Hindlimb muscle (tissue), 1 donor: ENCODE results near the gene ASIC4. TPM values are rescaled to one million over a fixed set of nuclear protein-coding genes. Genes with fewer than 3 reads are reported as not detected.

Experiments used
- DNase-seq: peaks from one replicate; pipeline ENCODE4 v3.0.0-alpha.2; 2013
- polyA plus RNA-seq: library from polyadenylated mRNA; unstranded; fragments of 120-200 nt; gene quantifications from one replicate; pipeline ENCODE4 v1.2.1, GENCODE V29; 2013; ENCODE audit not compliant: insufficient read length

ASIC4 gene
- polyA plus RNA-seq, 1 donor, result 0.48 TPM

DNA sequence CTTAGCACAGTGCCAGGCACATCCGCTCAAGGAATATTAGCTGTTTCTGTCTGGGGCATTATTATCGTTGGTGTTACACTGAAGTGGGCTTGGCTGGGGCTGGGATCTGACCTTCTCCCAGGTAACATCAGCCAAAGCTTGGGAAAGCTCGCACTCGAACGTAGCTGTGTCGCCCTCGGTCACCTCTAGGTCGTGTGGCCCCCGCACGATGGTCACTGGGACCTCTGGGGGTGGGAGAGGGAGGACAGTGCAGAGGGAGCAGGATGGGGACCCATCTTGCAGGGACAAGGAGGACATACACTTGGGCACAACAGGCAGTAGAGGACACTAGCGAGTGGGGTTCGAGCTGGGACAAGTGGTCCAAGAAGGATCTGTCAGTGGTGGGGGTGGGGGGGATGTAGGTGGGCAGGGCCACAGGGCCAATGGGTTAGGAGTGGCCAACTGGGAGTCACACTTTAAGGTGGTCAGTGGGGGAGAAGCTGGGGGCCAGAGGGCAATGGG, 39.2 kb downstream of the ASIC4 start:
- no peak for DNase-seq

DNA sequence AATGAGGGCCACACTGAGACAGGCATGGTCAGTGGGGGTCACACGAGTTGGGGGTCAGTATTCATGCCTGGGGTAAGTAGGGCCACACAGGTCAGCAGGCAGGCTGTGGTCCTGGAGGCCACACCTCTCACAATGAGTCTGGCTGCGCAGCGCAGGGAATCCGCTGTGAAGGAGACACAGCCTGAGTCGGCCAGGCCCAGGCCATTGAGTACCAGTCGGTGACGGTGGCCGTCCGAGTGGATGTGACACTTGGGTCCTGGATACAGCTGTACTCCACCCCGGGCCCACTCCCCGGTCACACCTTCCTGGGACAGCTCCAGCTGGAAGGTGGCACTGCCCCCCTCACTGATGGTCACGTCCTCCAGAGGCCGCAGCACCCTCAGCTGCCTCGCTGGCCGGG, 40.1 kb downstream of the ASIC4 start:
- no peak for DNase-seq

DNA sequence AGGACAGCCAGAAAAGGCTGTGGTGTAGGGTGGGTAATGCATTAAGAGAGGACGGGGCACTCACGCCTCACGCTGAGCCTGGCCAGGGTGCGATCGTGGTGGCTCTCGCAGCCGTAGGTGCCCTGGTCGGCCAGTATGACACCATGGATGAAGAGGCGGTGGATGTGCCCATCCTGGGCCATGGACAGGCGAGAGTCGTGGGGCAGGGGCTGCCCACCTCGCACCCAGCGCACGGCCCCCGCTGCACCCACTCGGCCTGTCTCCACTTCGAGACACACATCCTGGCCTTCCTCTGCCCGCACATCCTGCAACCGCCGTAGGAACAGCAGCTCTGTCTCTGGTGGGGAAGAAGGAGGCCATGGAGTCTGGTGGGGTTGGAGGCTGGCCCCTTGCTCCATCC, 41.7 kb downstream of the ASIC4 start:
- DNase-seq, result no peak

DNA sequence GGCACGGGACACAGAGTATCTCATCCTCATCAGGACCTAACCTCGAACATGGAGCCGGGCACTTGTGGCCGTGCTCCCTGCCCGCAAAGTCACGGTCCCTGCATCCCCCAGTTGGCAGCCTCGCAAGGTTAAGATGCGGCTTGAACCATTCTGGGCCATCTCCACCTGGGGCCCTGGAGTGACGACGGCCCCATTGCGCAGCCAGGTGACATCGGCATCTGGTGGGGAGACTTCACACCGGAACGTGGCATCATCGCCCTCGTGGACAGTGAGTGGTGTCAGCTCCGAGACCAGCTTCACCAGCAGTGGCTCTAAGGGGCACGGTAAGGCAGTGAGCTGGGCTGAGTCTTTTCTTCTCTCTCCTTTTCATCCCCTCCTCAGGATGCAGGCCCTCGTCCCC, 42.1 kb downstream of the ASIC4 start:
- no peak for DNase-seq

DNA sequence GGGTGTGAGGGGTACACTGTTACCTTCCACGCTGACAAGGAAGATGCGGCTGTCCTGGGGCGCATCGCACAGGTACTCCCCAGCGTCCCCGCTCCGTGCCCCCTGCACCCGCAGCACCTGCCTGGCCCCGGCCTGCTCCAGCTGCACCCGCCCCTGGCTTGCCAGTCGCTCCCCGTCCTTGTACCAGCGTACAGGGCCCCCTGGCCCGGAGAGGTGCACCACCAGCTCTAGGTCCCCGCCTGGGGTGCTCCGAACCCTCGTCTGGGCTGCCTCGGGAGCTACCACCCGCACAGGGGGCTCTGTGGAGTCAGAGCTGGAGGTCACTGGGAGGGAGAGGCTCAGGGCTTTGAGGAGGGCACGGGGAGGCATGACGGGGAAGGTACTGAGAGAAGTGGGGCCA, 43.0 kb downstream of the ASIC4 start:
- DNase-seq, result no peak

DNA sequence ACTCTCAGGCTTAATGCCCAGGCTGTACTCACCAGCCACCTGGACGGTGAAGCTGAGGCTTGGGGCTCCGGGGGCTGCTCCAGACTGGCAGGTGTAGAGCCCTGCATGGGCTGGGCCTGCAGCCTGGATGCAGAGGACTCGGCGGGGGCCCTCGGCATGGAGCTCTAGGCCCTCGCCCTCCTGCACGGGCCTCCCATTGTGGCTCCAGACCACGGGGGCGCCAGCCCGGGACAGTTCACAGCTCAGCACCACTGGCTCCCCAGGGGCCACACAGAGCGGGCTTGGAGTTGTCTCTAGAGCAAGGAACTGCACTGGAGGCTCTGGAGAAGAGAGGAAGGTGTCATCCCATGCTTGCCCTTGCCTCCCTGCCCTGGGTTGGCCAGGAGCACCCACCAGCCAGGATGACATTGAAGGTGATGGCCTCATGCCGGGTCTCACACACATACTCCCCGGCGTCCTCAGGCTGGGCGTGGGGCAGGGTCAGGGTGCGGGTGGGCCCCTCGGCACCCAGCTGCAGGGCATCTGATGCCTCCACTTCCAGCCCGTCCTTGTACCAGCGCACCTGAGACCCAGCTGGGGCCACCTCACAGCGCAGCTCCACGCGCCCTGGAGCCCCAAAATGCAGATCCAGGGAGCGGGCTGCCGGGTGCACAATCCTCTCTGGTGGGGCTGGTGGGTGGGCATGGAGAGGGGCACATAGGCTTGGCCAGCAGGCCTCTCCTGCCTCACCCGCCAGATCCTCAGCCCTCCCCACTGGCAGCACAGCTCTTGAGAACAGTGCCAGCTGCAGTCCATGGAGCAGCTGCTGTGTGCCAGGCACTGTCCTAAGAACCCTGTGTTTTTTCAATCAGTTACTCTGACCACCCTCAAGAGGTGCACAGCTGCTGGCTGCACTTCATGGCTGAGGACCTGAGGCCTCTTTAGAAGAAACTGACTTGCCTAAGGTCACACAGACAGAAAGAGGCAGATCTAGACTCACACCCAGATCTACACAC, 43.8 kb downstream of the ASIC4 start:
- no peak for DNase-seq

DNA sequence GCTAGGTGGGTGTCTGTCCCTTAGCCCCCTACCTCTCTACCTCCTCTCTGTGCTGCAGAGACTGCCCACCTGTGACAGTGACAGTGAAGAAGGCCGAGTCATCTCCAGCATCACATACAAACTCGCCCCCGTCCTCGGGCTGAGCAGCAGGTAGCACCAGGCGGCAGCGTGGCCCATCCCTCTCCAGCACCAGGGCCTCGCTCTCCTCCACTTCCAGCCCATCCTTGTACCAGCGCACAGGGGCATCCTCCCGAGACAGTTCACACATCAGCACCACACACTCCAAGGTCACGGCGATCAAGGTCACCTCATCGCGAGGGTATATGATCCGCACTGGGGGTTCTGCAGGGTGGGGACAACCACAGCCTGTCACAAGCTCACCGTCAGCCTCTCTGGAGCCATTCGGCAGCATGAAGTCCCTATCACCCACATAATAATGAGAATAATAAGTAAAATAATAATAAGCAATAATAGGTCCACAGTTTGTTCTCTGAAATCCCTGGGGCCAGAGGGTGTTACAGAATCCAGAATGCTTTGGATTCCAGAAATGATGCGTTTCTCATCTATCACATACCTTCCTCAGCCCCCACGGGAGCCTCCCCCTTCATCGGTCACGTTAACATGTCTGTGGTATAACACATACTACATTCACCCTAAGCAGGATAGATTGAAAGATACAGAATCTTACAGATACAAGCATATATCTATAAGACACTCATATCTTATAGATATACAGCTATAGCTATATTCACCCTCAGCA, 45.1 kb downstream of the ASIC4 start:
- DNase-seq, result no peak

DNA sequence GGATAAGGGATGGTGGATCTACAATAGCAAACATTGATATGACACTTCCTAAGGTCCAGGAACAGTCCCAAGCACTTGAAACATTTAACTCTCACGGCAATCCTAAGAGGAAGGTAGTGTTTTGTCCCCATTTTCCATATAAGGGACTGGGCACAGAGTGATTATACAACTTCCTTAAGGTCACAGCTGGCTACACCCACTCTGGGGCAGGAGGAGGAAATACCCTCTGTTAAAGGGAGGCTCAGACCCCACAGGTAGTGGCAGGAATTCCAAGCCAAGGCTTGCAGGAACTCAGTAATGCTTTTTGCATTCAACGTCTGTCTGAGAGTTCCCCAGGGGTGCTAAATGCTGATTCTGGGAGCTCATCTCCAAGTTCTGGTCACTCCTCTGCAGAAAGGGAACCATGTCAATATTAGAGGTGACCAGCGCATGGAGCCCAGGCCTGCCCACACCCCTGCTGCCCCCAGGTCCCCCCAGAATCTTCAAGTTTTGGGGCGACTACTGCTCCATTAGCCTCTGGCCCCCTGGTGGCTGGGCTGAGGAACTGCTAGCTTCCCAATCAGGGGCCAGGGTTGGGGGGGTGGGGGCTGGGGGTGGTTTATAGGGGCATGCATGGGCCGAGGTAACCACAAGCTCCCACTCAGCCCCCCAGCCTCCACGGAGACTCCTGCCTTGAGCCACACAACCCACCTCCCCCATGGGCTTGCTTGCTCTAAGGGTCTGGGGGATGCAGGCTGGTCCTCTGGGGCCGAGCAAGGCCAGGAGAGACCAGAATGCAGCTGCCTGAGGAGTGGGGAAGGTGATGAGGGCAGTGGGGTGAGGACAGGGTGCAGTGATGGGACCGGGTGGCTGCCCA, 46.0 kb downstream of the ASIC4 start:
- DNase-seq, result no peak

DNA sequence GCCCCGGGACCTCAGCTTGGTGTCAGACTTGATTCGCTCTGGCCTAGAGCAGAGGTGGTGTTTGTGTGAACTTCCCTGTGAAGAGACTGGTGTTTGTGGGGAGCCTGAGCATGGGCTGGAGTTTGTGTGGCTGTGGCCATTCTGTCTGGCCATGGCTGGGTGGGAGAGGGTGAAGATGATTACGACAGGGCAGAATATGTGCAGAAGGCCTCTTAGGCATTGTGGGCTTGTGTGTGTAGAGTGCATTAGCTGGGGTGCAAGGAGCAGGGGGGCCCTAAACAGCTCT, 46.6 kb downstream of the ASIC4 start:
- no peak for DNase-seq

DNA sequence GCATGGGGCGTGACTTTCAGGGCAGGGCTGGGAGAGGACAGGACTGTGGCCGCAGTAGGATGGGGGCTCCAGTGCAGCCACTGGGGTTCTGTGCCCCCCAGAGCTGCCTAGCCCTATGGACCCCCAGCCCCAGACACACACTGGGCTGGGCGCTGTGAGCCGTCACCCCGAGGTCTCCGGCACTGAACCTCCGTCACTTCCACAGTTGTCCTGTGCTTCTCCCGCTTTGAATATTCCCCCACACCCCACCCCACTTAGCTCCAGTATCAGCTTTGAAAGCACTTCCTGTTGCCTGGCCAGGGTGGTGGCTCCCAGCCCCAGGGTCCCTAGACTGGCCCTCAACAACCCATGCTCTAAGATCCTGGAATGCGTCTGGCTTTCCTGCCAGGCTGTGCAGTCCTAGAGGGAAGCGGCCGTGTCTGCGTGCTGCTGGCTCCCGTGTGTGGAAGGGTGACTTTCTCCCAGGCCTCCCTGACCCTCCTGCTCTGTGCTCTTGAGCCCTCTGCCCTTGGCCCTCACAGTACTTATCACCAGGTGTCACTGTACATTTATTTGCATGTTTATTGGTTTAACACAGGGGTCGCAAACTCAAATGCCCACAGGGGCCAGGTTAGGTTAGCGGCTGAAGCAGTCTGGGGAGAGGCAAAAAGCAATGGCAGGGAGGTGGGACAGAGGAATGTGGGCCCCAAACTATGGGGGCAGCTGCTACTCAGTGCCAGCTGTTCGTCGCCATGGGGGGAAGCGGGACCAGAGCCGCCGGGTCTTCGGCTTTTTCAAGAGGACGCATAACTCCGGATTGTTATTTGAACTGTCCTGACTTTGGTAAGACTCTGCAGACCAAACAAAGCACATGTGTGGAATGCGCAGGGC, 47.1 kb downstream of the ASIC4 start:
- no peak for DNase-seq

DNA sequence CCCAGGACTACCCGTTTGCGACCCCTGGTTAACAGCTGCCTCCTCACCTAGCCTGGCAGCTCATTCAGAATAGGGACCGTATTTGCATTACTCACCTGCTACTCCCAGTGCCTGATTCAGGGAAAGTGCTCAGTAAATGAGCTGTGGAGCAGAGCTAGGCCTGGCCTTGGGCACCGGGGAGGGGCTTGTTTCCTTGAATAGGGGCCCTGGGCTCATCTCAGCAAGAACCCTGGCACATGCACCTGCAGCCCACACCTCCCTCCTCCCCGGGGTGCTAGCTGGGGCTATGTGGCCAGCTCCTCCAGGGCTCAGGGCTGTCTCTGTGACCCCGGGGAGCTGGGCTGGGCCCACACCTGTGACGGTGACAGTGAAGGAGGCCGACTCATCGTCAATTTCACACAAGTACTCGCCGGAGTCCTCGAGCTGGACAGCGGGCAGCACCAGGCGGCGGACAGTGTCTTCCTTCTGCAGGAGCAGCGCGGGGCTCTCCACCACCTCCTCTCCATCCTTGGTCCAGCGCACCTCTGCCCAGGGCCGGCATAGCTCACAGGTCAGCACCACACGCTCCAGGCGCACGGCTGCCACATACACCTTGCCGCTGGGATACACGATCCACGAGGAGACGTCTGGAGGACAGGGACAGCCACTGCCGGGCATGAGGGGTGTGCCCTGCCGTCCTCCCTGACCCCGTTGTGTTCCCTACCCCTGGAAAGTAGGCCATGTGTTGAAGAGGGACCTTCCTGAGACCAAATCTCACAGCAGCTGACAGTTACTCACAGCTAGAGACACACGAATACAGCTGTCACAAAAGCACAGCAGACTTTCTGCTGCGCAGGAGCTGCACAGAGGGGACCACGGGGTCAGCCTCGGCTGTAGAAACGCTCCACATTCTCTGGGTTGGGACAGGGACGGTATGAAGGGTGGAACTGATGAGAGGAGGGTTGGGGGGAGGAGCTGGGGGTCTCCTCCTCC, 48.1 kb downstream of the ASIC4 start:
- DNase-seq, result no peak

DNA sequence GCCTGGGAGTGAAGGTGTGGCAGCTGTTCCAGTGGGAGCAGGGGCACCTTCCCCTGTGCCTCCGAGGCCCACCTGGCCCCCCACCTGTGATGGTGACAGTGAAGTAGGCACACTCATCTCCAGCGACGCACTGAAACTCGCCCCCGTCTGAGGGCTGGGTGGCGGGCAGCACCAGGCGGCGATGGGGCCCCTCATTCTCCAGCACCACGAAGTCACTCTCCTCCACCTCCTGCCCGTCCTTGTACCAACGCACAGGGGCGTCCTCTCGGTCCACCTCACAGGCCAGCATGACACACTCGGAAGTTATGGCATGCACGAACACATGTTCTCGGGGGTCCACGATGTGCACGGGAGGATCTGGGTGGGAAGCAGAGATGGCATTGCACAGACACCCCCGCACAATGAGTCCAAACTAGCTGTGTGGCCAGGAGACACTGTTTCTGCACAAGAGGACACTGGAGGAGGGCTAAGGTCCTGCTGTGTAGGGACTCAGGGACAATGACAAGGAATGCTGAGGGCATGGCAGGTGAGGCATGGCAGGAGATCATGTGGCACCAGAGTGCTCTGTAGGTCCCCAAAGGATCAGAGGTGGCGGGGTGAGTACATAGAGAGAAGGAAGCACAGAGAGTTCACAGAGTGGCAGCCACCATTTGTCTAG, 49.1 kb downstream of the ASIC4 start:
- DNase-seq, result no peak

DNA sequence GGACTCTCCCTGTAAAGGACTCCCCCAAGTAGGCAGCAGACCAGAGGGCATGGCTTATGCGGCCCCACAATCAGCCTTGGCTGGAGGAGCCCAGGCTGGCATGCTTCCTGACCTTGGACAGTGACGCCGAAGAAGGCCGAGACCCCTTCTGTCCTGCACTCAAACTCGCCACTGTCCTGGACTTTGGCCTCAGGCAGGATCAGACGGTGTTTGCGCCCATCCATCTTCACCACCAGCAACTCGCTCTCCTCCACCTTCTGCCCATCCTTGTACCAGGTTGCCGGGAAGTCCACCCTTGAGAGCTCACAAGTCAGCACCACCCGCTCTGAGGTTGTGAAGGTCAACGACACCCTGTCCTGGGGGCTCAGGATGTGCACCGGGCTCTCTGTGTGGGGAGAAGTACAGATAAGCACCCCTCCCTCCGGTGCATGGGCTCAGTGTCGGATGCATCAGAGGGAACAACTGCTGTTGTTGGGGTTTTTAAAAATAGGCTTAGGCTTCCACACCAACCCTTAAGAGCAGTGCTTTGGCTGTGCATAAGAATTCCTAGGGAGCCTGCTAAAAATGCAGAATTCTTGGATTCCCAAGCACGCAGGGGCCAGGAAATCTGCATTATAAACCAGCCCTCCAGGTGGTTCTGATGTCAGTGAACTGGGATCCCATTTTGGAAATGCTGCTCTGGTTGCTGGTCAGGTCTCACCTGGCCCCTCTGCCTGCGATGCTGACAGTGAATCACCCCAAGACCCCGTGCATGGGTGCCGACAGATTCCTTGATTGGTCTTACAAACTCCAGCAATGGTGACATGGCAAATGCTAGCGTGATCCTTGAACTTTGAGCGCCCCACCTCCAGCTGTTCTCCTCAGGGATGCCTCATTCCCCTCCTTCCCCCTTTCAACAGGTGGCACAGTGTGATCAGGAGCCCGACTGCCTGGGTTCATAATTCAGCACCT, 51.1 kb downstream of the ASIC4 start:
- no peak for DNase-seq

DNA sequence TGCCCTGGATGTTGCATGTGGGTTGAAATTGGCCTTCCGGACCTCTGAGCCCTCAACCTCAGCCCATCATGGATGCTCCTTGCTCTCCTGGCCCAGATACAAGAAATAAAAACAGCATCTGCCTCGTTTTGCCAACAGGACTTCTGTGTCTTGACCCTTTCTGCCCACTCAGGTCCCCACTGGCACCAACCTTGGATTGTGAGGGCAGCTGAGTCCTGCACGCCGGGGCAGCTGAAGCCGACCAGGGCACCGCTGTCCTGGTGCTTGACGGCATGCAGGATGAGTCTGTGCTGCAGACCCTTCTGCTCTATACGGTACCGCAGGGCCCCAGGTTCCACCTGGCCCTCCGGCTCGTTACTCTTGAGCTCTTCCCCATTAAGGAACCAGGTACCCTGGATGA, 52.4 kb downstream of the ASIC4 start:
- DNase-seq, result no peak

DNA sequence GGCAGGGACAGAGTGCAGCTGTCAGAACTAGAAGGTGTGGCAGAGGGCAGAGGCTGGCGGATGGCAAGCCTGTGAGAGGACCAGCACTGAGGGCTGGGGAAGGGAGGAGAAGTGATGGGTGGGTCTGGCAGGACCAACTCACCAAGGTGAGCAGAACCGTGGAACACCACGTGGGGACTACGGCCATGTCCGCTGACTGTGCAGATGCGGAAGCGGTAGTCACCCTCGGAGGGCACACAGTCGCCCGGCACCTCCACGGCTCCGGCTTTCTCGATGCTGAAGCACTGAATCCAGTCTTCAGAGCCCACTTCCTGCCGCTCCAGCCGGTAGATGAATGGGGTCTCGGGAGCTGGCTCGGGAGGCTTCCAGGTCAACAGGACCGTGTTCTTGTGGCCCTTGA, 52.8 kb downstream of the ASIC4 start:
- DNase-seq, result no peak

DNA sequence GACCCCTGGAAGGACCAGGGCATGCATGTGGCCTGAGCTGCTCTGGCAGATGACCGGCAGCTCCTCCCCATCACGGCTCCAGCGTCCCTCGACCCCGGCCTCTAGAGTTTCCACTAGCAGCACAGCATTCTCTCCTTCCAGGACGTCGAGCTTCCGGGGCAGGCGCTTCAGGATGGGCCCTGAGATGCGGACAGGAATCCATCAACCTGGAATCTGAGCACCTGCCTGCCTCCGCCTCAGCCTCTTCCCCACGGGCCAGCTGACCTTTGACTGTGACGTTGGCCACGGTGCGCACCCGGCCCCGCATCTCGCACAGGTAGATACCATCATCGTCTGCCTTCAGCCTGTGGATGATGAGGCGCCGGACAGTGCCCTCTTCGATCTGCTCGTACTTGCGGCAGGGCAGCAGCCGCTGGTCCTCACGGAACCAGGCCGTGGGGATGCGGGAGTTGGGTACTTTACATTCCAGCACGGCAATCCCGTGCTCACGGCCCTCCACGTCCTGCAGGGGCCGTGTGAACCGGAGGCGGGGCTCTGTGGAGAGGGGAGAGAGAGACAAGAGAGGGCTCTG, 53.6 kb downstream of the ASIC4 start:
- no peak for DNase-seq

DNA sequence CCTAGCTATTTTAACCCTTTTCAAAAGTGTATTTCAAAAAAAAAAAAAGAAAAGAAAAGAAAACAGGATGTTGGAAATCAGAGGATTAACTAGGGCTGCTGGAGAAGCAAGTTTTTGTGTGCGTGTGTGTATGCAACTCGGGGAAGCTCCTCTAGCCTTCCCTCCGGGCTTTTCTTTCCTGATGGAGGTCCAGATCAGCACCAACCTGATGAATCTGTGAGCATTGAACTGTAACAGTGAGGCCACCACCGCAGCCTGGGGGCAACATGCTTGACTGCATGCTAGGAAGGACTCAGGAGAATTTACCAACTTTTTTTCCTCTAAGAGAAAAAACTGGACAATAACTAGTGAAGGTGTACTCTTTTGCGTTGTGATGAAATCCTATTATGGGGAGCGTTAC, 54.8 kb downstream of the ASIC4 start:
- DNase-seq, result no peak

DNA sequence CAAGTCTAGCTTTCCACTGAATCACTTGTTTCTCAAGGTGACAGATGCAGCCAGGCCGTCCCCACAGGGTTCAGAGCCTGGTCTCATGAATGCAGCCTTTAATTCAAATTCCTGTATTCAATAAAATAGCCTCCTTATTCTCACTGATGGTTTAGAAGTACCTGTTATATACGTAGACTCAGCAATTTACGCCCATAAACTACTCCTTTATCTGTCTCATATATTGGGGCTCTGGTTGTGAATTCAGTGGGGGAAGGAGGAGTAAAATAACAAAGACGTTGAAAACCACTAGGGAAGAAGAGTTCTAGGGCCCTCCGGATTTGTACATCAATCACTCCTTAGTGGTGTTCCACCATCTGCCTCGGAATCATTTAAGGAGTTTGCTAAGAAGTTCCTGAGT, 55.4 kb downstream of the ASIC4 start:
- no peak for DNase-seq
